CD4-positive, alpha-beta T cell treated with Interleukin-4 for 1 hour (primary cell): Measurements from ENCODE around the gene EXOSC5.
A peak's percentile ranks its signal among the peaks of the same experiment; 100 is the strongest.
"Not testable (repeated sequence)": the region's sequence is repeated elsewhere in the genome, so short reads cannot be mapped to it uniquely, and the experiment has no call there.

Source experiments
- DNase-seq, 2 donors: peaks; one replicate each; pipeline ENCODE4 v3.0.0-alpha.2; 2020 to 2022

EXOSC5 gene

GRCh38 chr19:41426116-41426841 lies 29.1 kb upstream of the EXOSC5 start:
- DNase-seq = no peak

DNA sequence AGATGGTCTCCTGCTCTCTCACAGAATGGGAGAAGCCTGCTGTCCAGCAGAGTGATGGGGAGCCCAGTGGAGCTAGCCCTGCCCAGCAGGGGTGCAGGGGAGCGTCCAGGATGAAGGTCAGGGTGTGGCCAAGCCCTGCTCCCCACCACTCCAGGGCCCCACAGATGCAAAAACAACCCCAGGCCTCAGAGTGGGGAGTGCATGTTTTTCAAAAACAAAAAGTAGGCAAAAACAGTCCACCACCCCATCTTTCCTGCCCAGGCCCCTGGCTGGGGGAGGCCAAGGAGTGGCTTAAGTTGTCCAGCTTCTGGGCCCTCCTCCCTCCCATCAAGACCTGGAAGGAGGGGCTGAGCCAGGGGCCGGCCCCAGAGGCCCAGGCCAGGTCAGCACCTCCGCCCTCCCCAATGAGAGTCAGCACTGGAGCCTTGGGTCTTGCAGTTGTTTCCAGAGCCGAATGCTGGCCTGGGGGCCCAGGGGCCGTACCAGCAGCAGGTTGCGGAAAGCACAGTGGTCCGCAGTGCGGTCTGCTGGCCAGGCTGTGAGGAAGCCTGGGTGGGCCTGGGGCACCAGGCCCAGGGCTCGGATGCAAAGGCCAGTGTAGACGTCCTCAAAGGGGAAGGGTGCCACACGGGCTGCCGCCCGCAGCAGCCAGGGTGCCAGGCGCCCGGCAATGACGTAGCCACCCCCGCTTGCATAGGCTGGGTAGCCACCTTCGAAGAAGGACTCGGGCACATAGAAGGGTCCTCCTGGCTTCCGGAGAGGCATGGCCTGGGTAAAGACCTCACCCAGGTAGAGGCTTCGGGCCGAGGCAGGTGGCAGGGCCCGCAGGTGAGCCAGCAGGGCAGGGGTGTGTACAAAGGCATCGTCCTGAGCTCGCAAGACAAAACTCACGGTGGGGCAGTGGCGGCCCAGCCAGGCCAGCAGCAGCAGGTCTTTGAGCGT lies 28.3 kb upstream of the EXOSC5 start:
- DNase-seq = no peak

DNA sequence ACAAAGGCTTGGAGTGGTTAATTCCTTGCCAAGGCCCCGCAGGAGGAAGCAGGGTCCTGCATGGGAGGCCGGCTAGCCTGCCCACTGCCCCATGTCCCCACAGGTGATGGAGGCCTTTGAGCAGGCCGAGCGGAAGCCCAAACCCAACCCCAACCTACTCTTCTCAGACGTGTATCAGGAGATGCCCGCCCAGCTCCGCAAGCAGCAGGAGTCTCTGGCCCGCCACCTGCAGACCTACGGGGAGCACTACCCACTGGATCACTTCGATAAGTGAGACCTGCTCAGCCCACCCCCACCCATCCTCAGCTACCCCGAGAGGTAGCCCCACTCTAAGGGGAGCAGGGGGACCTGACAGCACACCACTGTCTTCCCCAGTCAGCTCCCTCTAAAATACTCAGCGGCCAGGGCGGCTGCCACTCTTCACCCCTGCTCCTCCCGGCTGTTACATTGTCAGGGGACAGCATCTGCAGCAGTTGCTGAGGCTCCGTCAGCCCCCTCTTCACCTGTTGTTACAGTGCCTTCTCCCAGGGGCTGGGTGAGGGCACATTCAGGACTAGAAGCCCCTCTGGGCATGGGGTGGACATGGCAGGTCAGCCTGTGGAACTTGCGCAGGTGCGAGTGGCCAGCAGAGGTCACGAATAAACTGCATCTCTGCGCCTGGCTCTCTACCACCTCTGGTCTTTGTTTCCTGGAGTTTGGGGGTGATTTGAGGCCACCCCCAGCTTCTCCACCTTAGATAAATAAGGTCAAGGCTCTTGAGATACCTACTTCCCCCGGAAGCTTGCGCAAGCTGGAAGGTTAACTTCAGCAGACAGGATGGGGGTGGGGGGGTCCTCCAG lies 27.4 kb upstream of the EXOSC5 start:
- peak in 1 of 2 donors; percentile 15 for DNase-seq

DNA sequence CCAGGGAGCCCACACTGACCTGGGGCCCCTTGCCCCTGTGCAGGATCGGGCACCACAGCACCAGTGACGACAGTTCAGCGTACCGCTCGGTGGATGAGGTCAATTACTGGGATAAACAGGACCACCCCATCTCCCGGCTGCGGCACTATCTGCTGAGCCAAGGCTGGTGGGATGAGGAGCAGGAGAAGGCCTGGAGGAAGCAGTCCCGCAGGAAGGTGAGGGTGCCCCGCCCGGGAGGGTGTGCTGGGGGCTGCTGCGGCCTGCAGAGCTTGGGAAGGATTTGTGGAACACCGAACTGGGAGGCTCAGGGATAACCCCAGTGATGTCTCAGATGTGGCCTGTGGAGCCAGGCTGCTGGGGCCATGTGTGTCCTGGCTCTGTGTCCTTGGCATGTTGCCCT lies 25.8 kb upstream of the EXOSC5 start:
- no peak for DNase-seq

DNA sequence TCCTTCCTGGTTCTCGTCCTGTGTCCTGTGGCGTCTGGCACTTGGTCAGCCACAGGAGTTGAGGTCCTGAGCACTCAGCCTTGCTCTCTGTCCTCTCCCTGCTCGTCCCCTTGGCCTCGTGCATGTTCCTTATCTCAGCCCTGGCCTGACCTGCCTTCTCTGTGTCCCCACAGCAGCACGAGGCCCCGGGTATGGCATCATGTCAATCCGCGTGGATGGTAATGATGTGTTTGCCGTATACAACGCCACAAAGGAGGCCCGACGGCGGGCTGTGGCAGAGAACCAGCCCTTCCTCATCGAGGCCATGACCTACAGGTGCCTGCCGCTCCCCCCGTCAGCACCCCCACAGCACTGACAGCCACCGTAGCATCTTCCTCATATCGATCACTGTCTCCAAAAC lies 25.3 kb upstream of the EXOSC5 start:
- no peak for DNase-seq

GRCh38 chr19:41421973-41422372 lies 24.8 kb upstream of the EXOSC5 start:
- DNase-seq = no peak

DNA sequence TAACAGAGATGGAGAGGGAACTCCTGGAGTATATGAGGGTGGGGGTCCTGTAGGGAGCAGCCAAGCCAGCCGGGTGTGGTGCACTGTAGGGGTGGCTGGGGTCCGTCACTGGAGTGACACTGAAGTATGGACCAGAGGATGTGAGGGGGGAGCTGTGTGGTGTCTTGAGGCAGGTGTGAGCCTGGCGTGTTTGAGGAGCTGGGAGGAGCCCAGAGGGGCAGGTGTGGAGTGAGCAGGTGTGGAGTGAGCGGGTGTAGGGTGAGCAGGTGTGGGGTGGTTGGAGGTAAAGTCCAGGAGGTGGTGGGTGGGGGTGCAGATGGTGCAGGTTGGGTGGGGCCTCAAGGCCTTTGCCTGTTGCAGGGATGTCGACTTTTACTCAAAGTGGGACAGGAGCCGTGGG lies 24.2 kb upstream of the EXOSC5 start:
- DNase-seq = no peak

DNA sequence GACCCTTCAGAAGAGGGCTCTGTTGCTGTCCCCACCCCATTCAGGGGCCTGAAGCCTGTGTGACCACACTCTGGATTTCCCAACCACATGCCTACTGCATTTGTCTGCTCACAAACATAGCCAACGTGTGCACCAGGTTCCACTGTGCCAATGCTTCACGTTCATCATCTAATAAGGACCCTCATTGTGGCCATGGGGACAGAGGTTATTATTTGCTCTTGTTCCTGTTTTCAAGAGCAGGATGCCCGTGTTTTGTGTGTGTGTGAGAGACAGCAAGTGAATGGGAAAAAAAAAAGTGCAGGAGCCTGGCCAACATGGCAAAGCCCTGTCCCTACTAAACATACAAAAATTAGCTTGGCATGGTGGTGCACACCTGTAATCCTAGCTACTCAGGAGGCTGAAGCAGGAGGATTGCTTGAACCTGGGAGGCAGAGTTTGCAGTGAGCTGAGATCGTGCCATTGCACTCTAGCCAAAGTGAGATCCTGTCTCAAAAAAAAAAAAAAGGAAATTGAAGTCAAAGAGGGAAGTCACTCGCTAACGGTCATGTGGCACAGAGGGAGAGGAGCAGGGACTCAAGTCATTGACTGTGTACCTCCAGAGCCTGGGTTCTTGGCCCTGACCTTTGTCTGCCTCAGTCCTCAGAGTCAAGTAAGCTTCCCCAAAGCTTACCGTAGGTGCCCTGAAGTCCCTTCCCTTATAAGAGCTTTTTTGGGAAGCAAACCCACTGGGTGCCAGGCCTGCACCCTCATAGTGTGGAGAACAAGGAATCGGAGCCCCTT lies 23.1 kb upstream of the EXOSC5 start:
- peak in 1 of 2 donors; percentile 39 for DNase-seq

DNA sequence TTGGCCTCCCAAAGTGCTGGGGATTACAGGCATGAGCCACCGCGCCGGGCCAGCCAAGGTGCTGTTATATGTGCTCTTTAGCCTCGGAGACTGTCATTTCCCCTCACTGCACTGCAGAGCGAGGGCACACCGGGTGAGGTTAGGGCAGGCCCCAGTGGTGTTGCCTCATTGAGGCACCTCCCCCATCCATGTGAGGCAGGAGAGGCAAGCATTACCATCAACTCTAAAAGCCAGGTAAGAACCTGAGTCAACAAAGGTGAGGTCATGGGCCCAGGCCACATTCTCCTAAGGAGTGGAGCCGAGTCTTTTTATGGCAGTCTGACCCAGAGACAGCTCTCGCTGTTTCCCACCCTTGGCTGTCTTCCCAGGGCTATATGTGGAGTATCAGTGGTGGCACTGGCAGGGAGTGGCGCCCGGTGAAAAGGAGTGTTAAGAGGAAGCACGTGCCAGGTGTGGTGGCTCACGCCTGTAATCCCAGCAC lies 19.1 kb upstream of the EXOSC5 start:
- no peak for DNase-seq

- no peak for DNase-seq
Observed at GRCh38 chr19:41415154-41415571, 18.0 kb upstream of the EXOSC5 start.

DNA sequence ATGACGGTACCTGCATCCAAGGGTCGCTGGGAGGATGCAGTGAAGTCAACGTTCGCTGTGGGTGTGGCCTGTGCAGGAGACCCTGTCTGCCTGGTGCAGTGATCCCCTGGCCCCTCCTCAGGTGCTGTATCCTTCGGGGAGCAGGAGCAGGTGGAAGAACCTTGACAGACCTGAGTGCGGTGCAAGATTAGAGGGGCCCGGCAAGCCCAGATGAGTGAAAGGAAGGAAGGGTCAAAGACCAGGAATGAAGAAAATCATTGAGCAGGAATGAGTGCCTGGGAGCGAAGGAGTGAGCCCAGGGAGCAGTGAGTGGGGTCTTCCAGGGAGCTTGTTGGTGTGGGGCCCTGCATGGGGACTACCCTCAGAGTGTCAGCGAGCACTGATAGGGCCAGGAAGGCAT lies 17.3 kb upstream of the EXOSC5 start:
- no peak for DNase-seq

DNA sequence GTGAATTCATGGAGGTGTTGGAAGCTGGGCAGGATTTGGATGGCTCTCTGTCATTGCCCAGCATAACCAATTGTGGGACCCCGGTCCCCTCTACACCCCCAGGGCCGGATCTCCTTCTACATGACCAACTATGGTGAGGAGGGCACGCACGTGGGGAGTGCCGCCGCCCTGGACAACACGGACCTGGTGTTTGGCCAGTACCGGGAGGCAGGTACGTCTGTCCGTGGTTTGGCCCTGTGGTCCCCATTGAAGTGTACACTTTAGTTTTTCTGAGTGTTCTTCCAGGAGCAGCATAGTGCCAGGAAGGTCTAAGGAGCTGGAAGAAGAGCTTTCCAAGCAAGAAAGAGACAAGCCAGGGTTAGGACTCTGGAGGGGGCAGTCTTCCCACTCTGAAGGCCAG lies 16.8 kb upstream of the EXOSC5 start:
- no peak for DNase-seq

GRCh38 chr19:41412953-41413352 lies 15.8 kb upstream of the EXOSC5 start:
- DNase-seq = no peak

DNA sequence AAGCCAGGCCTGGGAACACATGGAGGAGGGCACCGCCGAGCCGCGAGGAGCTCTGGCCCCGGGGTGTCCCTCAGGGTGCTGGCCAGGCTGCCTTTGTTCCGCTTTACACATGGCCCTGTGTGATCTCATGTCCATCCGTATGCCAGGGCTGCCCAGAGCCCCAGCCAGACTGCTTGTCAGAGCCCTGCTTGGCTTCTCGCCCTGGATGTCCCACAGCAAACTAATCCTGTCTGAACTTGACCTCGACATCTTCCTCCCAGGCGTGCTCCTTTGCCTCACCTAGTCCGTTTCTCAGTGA lies 14.8 kb upstream of the EXOSC5 start:
- no peak for DNase-seq

DNA sequence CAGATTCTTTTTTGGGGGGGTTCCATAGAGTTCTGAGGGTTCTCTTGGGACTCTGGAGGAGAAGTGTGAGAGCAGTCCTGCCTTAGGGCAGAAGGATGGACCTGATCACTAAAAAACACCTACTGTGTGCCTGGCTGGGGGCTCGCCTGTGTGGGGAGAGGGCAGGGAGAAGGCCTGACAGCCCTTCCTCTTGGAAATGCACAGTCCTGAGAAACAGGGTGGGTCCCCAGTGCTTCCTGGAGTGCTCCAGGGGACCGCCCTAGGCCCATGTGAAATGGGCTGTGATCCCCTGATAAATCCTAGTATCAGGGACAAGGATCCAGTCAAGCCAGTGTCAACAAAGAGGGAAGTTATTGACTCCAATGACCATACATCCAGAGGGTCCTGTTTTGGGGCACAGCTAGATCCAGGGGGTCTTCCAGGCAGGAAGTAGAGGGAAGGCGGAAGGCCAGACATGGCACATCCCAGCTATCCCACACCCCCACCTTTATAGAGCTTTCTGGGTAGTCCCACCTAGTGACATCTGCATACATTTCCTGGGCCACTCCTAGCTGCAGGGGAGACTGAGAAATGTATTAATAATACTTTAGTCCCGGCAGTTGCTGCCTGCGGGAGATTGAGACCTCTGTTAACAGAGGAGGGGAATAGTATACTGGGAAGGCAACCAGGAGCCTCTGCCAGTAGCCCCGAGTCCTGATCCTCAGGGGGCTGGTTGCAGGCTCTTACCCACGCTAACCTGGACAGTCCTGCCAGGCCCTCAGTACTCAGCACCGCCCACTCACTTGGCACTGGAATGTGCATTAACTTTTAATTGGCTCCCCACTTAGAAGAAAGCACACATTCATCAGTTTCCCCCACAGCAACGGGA lies 14.2 kb upstream of the EXOSC5 start:
- DNase-seq = no peak

DNA sequence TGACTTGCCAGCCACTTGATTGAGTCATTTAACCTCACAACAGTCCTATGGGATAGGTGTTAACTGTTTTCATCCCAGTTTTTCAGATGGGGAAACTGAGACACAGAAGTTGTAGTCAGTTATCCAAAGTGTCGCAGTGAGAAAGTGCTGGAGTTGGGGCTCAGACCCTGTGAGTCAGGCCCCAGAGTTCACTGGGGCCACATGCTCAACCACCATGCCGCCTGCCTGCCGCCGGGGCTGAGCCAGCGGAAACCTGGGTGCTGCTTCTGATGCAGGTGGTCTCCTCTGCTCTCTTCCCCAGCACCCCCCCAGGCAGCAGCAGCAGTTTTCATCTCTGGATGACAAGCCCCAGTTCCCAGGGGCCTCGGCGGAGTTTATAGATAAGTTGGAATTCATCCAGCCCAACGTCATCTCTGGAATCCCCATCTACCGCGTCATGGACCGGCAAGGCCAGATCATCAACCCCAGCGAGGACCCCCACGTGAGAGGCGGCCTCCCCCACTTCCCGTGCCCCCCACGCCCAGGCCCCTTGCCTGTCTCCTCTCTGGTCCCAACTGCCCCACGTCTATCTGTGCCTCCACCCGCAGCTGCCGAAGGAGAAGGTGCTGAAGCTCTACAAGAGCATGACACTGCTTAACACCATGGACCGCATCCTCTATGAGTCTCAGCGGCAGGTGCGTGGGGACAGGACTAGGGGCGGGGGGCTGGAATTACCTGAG lies 13.3 kb upstream of the EXOSC5 start:
- no peak for DNase-seq

DNA sequence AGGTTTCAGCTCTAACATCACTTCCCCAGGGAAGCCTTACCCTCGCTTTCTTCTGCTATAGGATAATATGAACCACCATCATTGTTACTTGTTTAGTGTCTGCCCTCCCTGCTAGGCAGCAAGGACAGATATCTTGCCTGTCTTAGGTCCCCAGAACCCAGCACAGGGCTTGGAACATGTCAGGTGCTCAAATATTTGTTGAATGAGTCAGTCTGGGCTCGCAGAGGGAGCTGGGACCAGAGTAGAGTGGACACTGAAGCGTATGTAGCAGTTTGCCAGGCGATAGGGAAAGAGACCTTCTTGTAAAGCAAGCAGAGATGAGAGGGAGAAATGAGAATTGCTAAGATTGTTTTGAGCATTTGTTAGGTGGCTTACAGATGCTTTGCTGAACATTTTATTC lies 12.1 kb upstream of the EXOSC5 start:
- DNase-seq = no peak

DNA sequence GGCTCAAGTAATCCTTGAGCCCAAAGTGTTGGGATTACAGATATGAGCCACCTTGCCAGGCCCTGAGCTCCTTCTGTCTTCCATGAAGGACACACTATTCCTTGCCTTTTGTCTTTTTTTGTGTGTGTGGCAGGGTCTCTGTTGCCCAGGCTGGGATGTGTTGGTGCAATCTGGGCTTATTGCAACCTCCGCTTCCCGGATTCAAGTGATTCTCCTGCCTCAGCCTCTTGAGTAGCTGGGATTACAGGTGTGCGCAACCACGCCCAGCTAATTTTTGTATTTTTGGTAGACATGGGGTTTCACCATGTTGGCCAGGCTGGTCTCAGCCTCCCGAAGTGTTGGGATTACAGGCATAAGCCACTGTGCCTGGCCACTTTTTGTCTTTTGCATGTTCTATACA lies 11.7 kb upstream of the EXOSC5 start:
- not testable (repeated sequence) for DNase-seq

DNA sequence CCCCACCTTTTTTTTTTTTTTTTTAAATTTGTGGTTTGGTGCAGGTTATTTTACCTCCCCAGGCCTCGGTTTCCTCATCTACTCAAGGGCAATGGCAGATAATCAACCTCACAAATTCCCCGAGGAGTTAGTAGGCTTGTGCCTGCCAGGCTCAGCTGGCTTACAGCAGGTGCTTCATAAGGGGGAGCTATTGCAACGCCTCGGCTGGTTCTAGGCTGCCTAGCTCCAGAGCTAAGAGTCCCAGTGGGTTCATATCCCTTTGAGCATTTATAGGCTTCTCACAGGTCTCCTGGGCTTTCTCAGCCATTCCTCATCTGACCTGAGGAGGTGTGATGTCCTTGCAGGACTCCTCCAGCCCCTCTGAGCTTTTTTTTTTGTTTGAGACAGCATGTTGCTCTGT lies 11.1 kb upstream of the EXOSC5 start:
- no peak for DNase-seq

DNA sequence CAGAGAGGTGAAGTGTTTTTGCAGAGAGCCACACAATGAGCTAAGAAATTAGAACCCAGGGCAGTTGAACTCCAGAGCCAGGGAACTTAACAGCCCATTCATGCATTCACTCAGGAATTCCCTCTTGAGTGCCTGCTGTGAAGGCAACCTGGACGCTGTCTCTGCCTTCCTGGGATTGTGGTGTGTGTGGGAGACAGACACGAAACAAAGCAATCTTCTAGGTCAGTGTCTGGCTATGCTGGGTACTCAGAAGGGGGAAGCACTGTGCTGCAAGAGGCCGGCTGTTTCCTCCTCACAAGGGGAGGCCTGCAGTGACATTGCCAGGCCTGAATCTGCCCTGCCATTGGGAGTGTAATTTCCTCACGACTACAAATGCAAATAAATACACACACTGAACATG lies 10.1 kb upstream of the EXOSC5 start:
- DNase-seq = no peak

- DNase-seq = no peak
Observed at GRCh38 chr19:41405776-41406175, 8.6 kb upstream of the EXOSC5 start.
